ENCODE results near the gene RPL34.

Gene RPL34

DNA sequence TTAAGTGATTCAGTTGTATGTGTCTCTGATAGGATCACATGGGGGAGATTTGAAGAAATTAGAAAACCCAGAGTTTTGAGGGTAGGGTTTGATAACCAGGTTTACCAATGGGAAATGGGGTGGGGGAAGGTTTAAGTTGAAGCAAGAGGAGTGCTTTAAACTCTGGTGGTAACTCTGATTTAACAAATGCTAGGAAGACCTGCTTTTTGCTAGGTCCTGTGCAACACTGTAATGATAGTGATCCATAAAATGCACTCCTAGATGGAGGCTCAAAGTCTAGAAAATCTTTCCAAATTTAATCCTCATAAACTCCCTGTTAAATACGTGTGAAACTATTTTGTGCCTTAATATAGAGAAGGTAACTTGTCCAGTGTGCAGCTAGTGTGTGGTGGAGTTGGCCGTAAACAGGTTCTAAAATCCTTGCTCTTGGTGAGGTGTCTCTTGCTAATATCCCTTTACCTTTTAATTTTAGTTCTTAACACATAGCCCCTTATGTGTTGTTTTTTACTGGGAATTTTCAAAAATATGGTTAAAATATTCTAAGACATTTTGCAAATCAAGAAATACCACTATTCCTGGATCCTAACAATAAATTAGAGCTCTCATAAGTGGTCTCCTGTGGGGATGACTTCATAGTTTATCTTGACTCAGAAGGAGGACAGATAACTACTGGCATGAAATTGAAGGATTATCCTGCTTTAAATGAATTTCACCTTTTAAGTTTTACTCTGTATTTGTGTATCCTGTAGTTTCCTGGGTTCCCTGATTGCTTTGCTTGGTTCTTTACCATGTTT is 4.1 kb downstream of the RPL34 start:
- DNase-seq (ENCODE audit: low read depth): no peak

DNA sequence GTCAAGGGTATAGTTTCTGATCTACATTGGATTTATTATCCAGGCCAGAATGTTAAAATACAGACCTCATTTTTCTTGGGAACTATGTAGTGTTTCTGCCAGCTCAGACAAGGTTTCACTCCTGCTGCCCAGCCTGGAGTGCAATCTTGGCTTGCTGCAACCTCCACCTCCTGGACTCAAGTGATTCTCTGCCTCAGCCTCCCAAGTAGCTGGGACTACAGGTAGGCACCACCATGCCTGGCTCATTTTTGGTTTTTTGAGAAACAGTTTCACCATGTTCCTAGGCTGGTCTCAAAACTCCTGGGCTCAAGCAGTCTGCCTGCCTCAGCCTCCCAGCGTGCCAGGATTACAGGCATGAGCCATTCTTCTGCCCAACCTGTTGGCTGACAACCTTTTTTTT is 5.7 kb downstream of the RPL34 start:
- DNase-seq (ENCODE audit: low read depth): no peak

DNA sequence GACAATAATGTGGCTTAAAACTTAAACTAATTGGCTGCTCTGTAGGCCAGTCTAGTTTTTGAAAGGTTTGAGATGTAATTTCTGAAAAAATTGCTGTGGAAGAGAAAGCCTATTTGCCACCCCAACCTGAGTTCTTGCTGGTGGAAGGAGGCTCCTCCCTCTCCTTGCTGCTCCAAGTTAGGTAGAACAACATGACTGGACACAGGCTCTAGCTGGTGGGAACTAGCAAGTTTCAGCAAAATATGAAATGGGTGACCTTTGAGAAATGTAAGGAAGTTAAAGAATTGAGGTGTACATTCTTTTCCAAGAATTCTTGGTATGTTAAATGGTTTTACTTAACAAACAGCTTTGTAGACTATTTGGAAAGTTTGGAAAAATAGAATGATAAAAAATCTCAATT is 8.0 kb downstream of the RPL34 start:
- no peak for DNase-seq (ENCODE audit: low read depth)

DNA sequence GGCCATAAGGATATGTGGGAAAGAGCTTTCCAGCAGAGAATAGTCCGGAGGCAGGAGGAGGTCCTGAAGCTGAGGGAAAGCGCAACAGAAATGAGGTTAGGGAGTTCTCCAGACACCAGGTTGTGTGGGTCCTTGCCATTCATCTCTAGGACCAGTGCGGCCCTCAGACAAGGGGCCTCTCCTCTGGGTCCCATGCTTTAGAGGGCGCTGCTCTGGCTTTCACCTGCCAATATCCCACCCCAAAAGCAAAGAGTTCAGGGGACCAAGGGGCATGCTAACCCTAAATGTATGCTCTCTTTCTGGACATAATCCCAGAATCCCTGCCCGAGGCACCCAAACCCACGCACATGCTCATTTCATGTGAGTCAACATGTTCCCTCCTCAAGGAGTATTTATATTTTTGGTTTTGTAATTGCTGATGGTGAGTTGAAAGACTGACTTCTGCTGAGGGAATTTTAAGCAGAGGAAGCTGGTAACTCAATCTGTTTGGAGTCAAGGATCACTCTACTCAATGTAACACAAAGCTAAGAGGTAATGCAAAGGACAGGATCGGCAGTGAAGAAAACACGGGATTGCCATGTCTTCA is 14.8 kb downstream of the RPL34 start:
- no peak for DNase-seq (ENCODE audit: low read depth)

DNA sequence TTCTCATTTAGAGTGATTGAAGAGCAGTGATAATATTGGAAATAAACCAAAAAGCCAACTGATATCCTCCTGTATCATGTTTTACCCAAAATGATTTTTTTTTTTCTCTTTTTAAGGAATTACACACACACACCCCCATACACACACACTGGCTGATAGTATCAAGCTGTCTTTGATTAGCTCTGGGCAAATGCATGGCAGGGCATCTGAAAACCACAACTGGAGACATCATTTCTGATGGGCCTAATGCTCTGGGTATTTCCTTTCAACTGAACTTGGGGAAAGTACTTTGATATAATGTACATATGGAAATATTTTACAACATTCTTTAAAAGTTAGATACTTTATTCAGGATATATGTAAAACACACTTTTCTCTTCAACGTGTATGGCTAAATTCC is 15.9 kb downstream of the RPL34 start:
- DNase-seq (ENCODE audit: low read depth): no peak

DNA sequence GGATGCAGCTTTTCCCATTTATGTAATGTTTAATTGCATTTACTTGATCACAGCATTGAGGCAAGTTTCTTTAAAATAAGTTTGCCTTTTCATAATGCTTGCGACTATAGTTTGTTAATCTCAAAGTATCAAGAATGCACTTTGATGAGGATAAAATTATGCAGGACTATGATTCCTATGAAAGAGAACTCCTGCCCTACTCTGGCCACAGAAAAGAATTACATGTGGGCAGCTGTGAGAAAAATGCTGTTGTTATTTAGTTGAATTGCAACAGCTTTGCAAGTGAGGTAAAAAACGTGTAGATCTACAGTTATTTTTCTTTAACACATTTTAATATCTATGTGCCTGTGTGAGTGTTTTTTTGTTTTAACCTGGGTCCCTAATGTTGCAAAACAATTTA is 17.5 kb downstream of the RPL34 start:
- no peak for DNase-seq (ENCODE audit: low read depth)

DNA sequence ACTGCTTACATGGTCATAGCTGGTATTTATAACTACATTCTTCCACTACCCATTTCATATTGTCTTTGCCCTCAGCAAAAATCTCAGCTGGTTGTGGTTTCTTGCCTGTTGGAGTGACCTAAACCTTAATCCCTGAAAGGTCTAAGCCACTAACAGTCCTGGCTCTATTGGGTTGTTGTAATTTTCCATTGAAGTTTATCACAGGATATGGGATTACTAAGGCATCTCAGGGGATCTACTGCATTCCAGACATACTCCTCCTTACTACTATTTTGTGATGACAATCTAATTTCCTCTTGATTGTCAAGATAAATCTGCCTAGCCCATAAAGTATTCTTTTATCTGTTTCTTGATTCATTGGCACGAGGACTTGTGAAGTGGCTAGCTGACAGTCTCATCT is 23.9 kb downstream of the RPL34 start:
- DNase-seq (ENCODE audit: low read depth): no peak

DNA sequence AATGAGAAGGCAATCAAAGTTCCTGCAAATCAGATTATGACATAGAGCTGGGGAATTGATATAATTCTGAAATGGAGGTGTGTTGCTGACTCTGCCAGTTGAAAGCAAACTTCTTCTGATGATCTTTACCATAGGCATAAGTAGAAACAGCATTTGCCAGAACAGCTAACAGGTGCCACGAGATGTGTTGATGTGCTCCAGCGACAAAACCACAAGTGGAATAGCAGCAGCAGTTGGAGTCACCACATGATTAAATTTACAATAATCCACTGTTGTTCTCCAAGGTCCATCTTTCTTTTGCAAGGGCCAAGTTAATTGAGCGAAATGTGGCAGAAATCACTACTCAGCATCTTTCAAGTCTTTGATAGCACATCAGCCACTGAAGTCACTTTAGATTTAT is 26.3 kb downstream of the RPL34 start:
- DNase-seq (ENCODE audit: low read depth): no peak

DNA sequence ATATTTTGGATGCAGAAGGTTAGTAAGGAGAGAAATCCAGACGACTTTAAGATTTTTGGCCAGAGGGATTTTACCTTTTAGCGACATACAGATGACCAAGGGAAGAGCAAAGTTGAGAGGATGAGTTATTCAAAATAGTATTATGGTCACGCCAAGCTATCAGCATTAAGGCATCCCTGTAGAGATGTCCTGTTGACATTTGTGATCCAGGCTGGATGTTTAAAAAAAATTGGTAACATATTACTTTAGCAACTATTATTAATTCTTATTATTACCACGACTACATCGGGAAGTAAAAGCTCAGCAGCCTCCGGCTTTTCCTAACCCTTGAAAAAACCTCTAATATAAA is 29.5 kb downstream of the RPL34 start:
- DNase-seq (ENCODE audit: low read depth): no peak

DNA sequence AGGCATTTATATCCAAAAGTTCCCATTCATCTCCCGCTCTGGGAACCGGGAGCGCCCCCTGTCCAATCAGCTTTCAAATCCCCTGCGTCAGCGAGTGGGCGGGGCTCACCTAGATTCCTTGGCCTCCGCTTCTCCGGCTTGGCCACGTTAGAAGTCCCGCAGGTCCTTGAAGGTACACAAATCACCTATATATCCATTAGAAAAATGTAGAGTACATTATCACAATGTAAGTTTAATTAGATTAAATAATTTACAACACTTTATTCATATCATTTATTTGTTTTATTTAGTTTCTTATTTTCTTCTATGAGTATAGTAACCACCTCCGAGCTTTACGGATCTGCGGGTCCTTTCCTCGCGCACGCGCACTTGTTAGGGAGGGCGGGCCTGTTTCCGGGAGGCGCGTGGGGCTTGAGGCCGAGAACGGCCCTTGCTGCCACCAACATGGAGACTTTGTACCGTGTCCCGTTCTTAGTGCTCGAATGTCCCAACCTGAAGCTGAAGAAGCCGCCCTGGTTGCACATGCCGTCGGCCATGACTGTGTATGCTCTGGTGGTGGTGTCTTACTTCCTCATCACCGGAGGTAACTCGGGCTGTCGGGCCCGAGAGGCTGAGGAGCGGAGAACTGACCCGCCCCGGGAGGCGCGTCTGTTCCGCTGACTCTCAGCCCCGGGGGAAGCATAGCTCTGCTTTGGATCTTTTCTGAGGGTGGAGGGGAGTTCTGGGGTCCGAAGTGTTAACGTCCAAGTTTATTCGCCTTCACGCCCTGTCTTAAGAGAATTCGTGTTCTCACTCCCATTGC is 30.0 kb downstream of the RPL34 start, which contains the start of gene OSTC:
OSTC (plus strand) TSS at position 388 of the 802 bp plus-strand sequence; CDS start at position 445, 57 bp downstream.
- DNase-seq (ENCODE audit: low read depth): peak; percentile 87

DNA sequence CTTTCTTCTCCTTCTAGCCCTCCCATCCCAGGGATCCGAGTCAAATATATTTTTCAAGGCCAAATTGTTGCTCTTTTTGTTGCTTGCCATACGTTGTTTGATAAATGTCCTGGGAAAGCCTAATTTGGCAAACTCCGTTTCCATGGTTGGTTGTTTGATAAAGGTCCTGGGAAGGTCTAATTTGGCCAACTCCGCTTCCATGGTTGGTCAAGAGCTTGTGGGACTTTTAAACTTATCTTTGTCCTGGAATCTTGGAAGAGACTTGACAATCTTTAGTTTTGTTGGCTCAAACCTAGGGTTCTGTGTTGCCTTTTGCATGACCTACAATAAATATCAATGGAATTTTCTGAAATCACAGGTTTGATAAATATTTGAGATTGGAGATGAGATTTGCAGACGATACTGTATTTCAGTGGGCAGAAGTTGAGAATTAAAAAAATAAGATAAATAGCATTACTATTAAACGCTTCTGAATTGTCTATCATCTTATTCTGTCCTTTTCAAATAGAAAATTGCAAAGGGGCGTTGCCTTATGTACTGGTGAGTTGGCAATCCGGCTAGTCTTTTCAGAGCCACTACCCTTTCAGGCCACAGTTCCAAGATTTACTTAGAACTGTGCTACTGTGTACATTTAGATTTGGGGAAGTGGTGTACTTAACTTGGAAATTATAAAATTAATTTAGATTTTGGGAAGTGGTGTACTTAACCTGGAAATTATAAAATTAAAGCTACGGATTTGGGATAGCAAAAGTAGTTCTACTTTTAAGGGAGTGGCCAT is 30.8 kb downstream of the RPL34 start:
- no peak for DNase-seq (ENCODE audit: low read depth)

DNA sequence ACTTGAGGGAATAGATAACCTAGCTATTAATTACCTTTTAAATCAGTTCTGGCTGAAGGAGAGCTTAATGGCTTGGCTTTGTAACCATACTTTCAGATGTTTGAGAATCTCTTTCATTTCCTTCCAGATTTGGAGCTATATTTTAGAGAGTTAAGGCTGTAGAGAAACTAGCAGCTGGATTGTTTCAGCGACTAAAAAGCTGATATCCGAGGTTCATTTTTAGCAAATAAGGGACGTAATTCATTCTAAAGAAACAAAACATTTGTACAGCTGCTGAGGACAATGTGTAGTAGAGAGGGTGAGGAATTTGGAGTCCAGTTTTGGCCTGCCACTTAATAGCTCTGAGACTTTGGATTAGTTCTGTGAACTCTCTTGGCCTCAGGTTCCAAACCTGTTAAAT is 42.3 kb downstream of the RPL34 start:
- no peak for DNase-seq (ENCODE audit: low read depth)

DNA sequence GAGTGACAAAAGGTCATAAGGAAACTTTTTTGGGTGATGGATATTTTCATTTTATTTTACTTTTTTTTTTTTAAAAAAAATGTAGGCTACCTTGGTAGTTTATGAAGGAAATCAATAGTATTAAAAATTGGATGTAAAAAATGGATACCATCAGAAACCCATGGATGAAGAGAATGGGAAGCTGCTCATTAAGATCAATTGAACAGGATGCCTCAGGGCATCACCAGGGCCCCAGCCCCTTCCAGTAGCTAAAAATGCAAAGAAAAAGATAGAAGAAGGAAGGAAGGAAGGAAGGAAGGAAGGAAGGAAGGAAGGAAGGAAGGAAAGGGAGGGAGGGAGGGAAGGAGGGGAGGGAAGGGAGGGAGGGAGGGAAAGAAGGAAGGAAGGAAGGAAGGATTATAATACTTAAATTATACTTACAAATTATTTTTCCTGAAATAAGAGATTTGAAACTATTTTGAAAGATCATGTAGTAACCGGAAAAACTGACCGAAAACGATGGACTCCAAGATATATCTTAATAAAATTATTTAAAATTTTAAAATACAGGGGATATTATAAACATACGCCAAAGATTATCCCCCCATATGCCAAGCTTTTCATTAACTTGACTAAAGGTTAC is 54.1 kb downstream of the RPL34 start:
- no peak for DNase-seq (ENCODE audit: low read depth)
